SK-N-SH treated with all-trans-retinoic acid at 6 μM for 48 hours (cell line): ENCODE measurements around the gene CUBN.

Experiments
- ARNTL ChIP-seq: fragments of 450-650 bp; formaldehyde crosslinking; IDR thresholded peaks from 2 replicates; pipeline ENCODE4 v1.5.0; 2020; ENCODE audit warnings: low read depth, mild to moderate bottlenecking, moderate library complexity, borderline replicate concordance
- GLIS3 ChIP-seq: fragments of 250-450 bp; sonication (Bioruptor Pico); IDR thresholded peaks from 2 replicates; pipeline ENCODE4 v1.5.0; 2020; ENCODE audit warnings: mild to moderate bottlenecking, moderate library complexity
- ISL1 ChIP-seq: fragments of 250-450 bp; sonication (Bioruptor Pico); IDR thresholded peaks from 2 replicates; pipeline ENCODE4 v2.1.2; 2022; ENCODE audit warnings: mild to moderate bottlenecking, moderate library complexity
- RARB ChIP-seq: fragments of 250-450 bp; sonication (Bioruptor Pico); IDR thresholded peaks from 2 replicates; pipeline ENCODE4 v1.8.0; 2021; ENCODE audit warnings: mild to moderate bottlenecking, moderate library complexity
- TF ChIP-seq, protein P1 (sequence below): fragments of 250-450 bp; sonication (Bioruptor Pico); IDR thresholded peaks from 2 replicates; pipeline ENCODE4 v1.8.0; 2021; ENCODE audit warnings: low read depth, mild to moderate bottlenecking, moderate library complexity, borderline replicate concordance
- TF ChIP-seq, protein P2 (sequence below): fragments of 250-450 bp; sonication (Bioruptor Pico); IDR thresholded peaks from 2 replicates; pipeline ENCODE4 v1.5.0; 2020; ENCODE audit warnings: mild to moderate bottlenecking, moderate library complexity

- TF ChIP-seq GLIS3 (CRISPR knock-in tag) (no peak), RARB (CRISPR knock-in tag) (no peak), ARNTL (no peak), ISL1 (CRISPR knock-in tag) (no peak)
- TF ChIP-seq, protein P1, sequence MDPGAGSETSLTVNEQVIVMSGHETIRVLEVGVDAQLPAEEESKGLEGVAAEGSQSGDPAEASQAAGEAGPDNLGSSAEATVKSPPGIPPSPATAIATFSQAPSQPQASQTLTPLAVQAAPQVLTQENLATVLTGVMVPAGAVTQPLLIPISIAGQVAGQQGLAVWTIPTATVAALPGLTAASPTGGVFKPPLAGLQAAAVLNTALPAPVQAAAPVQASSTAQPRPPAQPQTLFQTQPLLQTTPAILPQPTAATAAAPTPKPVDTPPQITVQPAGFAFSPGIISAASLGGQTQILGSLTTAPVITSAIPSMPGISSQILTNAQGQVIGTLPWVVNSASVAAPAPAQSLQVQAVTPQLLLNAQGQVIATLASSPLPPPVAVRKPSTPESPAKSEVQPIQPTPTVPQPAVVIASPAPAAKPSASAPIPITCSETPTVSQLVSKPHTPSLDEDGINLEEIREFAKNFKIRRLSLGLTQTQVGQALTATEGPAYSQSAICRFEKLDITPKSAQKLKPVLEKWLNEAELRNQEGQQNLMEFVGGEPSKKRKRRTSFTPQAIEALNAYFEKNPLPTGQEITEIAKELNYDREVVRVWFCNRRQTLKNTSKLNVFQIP (CRISPR knock-in tag), result no peak
- TF ChIP-seq, protein P2, sequence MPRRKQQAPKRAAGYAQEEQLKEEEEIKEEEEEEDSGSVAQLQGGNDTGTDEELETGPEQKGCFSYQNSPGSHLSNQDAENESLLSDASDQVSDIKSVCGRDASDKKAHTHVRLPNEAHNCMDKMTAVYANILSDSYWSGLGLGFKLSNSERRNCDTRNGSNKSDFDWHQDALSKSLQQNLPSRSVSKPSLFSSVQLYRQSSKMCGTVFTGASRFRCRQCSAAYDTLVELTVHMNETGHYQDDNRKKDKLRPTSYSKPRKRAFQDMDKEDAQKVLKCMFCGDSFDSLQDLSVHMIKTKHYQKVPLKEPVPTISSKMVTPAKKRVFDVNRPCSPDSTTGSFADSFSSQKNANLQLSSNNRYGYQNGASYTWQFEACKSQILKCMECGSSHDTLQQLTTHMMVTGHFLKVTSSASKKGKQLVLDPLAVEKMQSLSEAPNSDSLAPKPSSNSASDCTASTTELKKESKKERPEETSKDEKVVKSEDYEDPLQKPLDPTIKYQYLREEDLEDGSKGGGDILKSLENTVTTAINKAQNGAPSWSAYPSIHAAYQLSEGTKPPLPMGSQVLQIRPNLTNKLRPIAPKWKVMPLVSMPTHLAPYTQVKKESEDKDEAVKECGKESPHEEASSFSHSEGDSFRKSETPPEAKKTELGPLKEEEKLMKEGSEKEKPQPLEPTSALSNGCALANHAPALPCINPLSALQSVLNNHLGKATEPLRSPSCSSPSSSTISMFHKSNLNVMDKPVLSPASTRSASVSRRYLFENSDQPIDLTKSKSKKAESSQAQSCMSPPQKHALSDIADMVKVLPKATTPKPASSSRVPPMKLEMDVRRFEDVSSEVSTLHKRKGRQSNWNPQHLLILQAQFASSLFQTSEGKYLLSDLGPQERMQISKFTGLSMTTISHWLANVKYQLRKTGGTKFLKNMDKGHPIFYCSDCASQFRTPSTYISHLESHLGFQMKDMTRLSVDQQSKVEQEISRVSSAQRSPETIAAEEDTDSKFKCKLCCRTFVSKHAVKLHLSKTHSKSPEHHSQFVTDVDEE (CRISPR knock-in tag), result no peak
Observed at GRCh38 chr10:17001961-17002749, 127.5 kb downstream of the CUBN start.
